Activated CD4-positive, alpha-beta T cell treated with anti-CD3 and anti-CD28 coated beads, Interleukin-2, amount 50 U/mL, for 16 hours (primary cell): ENCODE measurements around the gene B4GALT4.
"Not testable (repeated sequence)": the region's sequence is repeated elsewhere in the genome, so short reads cannot be mapped to it uniquely, and the experiment has no call there.

Experiments
- DNase-seq: peaks from one replicate; pipeline ENCODE4 v3.0.0-alpha.2; 2020

Gene B4GALT4, protein sequence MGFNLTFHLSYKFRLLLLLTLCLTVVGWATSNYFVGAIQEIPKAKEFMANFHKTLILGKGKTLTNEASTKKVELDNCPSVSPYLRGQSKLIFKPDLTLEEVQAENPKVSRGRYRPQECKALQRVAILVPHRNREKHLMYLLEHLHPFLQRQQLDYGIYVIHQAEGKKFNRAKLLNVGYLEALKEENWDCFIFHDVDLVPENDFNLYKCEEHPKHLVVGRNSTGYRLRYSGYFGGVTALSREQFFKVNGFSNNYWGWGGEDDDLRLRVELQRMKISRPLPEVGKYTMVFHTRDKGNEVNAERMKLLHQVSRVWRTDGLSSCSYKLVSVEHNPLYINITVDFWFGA

DNA sequence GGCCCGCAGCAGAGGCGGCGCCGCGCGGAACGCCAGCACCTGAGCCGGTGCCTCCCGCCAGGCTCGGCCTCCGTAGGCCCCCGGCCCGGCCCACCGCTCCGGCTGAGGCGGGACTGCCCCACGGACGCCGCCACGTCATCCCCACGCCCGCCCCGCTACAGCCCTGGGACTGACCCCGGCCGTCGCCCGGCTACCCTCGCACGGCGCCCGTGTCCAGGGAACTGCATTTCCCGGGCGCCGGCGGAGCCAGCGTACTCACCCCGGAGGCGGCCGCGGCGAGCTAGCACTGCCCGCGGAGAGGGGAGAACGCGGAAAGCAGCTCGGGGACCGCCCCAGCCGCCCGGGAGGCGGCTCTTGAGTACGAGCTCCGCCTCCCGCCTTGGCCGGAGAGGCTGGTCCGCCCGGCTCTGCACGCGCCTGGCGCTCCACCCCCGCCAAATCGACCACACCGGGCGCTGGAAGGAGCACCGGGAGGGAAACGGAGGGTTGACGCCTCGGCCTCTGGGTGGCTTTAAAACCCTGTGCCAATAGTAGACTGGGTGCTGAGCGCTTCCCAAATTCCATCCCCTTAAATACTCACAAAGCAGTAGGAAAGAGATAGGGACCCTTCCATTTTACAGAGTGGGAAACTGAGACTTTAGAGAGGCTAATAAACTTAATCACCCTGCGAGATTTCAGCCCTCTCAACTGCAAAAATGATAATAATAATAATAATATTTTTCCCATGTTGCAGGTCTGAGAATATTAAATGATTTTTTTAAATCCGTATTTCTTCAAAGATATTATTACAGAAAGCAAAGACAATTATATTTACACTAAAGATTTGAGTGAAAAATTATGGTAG is at the start of gene B4GALT4:
Gene B4GALT4, minus strand, starts transcription at position 288 of the 844 bp plus-strand sequence. CDS start 10,779 bp downstream, outside the sequence.
- peak; percentile 83 for DNase-seq

DNA sequence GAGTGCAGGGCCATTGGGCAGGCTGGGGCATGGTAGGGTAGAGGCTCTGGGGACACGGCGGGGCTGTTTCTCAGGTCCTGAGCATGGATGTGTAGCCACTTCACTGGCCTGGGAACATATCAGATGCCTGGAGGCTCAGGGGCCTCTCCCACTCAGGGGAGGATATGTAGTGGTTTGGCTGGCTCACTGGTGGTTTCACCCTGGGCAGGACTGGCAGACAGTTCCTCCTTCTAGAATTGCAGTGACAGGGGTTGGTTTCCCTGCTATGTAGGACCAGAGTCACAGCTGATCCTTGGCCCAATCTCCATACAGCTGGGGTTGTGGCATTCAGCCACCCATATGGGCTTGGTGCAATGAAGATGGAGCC is 48.7 kb upstream of the B4GALT4 start:
- DNase-seq: no peak

DNA sequence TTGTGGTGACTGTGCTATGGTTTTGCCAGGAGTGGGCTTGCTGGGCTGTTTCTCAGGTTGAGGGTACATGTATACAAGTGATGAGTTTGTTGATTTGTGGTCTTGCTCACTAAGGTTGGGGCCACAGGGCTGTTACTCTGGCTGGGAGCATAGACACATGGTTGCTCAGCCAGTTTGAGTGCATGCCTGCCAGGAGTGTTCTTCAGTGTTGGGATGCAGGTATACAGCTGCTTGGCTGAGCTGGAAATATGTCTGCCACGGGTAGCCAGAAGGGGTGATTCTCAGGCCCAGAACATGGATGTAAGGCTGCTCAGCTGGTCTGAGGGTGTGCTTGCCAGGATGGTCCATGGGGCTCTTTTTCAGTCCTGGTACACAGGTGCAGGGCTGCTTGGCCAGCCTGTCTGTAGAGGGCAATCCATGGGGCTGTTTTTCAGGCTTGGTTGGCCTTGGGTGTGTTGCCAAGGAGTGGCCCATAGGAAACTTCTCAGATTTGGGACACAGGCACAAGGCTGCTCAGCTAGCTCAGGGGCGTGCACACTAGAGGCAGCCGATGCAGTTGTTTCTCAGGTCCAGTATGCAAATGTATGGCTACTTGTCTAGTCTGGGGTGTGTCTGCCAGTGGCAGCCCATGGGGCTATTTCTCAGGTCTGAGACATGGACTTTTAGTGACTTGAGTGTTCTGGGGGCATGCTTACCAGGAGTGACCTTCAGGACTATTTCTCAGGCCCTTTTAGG is 48.2 kb upstream of the B4GALT4 start:
- no peak for DNase-seq

DNA sequence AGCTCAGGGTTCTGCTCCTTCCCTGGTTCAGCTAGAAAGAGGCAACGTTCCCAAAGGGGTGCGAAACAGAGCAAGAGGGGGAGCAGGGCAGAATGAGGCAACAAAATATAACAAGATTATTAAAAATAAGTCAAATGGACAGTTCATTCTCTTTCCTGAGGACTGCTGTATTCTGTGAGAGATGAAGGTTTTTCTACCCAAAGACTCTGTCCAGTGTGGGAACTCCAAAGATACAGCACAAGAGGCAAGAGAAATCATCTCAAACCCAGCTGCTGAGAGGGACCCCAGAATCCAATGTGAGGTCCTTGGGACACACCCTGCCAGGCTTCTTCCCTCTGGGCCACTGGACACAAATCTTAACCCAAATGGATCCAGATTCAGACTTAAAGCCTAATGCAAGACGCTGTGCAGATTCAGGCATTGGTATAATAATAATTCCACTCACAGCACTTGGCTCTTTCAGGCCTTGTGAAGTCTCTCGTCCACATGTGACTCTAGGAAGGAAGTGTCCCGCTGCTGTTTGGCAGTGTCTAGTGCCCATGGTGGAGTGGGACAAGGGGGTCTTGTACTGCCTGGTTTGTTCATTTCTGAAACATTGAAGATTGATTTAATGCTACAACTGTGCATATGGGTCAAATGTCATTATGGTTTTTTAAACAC is 39.0 kb upstream of the B4GALT4 start:
- no peak for DNase-seq

DNA sequence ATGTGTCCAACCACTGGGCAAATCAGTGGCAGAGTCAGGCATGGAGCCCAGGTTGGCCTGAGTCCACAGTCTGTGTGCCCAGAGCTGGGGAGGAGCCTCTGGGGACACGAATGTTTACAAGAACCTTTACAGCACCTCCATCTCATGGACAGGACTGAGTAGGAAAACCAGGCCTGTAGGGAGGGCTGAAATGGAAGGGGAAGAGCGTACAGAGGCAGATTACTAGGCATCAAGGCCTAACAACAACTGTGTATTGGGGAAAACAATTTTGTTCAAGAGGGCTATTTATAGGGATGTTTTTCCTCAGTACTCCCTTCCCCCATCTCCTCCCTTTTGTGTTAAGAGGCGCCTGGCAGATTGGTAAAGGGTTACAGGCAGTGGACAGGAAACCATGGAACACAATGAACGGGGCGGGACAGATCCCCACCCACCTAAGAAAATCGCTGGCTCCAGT is 38.5 kb upstream of the B4GALT4 start:
- DNase-seq: no peak

DNA sequence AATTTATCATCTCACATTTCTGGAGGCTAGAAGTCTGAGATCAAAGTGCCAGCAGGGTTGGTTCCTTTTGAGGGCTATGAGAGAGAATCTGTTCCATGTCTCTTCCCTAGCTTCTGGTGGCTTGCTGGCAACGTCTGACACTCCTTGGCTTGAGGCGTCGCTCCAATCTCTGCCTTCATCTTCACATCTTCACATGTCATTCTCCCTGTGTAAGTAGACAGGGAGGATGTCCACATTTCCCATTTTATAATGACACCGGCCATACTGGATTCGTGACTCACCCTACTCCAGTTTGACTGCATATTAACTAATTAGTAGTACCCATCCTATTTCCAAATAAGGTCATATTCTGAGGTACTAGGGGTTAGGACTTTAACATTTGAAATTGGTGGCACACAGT is 36.0 kb upstream of the B4GALT4 start:
- DNase-seq: no peak

DNA sequence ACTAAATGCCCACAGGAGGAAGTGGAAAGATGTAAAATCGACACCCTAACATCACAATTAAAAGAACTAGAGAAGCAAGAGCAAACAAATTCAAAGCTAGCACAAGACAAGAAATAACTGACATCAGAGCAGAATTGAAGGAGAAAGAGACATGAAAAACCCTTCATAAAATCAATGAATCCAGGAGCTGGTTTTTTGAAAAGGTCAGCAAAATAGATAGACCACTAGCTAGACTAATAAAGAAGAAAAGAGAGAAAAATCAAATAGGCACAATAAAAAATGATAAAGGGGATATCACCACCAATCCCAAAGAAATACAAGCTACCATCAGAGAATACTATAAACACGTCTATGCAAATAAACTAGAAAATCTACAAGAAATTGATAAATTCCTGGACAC is 29.5 kb upstream of the B4GALT4 start:
- DNase-seq: not testable (repeated sequence)

DNA sequence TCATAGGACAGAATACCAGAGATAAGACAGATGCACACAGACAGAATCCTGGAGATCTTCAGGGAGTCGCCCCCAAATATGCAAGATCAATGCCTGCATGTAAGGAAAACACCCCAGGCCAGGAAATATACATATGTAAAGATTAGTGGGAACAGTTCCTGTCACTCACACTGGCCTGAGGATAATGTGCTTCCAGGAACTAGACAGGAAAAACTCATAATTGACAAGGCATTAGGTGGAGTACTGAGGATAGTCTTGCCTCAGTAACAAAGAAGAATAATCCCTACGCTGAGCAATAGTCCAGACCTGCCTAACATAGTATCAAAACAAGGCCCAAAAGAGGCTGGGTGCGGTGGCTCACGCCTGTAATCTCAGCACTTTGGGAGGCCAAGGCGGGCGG is 20.4 kb upstream of the B4GALT4 start:
- no peak for DNase-seq

DNA sequence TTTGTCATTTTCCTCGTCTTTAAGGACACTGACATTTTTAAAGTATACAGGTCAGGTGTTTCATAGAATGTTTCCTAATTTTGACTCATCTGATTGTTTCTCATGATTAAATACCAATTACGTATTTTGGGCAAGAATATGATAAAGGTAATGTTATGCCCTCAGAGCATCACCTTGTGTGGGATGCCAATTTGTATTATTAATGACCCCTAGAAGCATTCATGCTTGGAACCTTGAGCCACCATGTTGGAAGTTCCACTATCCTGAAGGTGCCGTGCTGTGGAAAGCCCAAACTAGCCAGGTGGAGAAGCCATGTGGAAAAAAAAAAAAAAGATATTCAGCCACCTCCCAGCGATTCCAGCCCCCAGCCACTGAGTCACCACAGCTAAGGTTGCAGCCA is 19.1 kb upstream of the B4GALT4 start:
- DNase-seq: no peak

DNA sequence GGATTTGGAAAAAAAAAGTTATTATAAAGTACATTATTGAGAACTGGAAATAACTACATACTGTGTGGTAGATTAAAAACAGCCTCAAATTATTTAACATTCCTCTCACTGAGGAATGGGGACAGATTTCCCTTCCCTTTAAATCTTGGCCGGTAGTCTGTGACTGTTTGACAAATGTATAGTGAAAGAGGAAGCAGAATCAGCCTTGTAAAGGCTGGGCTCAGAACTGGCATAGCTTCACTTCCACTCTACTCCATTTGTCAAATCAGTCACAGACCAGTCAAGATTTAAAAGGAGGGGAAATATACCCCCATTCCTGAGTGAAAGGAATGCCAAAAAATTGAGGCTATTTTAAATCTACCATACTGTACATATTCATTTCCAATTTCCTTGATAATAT is 18.2 kb upstream of the B4GALT4 start:
- DNase-seq: no peak

DNA sequence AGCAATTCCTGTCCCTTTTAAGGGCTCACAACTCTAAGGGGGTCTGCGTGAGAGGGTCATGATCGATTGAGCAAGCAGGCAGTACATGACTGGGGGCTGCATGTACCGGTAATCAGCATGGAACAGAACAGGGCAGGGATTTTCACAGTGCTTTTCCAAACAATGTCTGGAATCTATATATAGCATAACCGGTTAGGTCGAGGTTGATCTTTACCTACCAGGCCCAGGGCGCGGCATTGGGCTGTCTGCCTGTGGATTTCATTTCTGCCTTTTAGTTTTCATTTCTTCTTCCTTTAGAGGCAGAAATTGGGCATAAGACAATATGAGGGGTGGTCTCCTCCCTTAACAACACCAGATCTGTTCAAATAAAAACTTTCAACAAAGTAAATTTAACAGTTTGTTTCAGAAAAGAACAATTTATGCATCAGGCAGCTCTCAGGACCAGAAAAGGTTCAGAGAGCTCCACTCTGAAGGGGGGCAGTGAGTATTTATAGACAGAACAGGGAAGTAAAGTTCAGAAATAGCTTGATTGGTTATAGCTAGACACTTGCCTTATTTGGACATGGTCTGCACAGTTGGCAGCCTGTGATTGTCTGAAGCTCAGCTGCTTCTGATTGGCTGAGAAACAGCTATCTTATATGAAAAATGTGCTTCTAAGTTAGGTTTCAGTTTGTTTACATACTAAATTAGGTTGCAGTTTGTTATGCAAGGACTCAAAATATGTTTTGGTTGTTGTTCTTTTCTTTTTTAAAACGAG is 17.2 kb upstream of the B4GALT4 start:
- no peak for DNase-seq

- no peak for DNase-seq
These were observed 16.4 kb upstream of the B4GALT4 start for GRCh38 chr3:119257111-119257510.

- DNase-seq: no peak
These were observed 14.5 kb upstream of the B4GALT4 start for GRCh38 chr3:119255214-119255613.

- no peak for DNase-seq
These were observed 5.1 kb upstream of the B4GALT4 start for GRCh38 chr3:119245778-119246177.

- DNase-seq: no peak
These were observed 3.0 kb upstream of the B4GALT4 start for GRCh38 chr3:119243712-119244111.

GRCh38 chr3:119243058-119243529 is 2.4 kb upstream of the B4GALT4 start:
- DNase-seq: not testable (repeated sequence)

- DNase-seq: not testable (repeated sequence)
These were observed 1.8 kb upstream of the B4GALT4 start for GRCh38 chr3:119242387-119243057.

DNA sequence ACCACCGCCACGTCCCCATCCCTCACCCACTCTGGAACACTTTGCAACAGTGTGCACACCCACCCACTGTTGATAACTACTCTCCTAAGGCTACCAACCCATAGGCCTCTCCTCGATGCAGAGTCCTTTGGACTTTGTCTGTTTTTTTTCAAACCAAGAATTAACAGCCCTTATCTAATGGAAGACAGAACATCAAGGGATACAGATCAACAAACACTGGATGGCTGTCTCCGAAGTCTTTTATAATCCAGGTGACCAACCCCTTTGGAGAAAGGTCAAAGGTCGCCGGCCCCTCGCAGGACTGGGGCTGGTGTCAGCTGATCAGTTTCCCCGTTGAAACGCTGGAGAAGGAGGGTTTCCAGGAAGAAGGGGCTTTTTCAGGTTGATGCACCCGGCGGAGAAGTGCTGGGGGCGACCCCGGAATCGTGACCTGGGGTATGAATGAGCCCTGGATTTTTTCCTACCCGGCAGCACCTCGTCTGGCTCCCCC is 532 bp downstream of the B4GALT4 start:
- DNase-seq: peak; percentile 43

- no peak for DNase-seq
These were observed 1.4 kb downstream of the B4GALT4 start for GRCh38 chr3:119239206-119239820.

GRCh38 chr3:119238363-119238762 is 2.3 kb downstream of the B4GALT4 start:
- DNase-seq: no peak

- no peak for DNase-seq
These were observed 3.4 kb downstream of the B4GALT4 start for GRCh38 chr3:119237299-119237698.
